HG02885 (cell line): ENCODE measurements around the gene RUFY2.

ENCODE experiments used
- ATAC-seq: cut with Tn5 transposase; IDR thresholded peaks from one replicate; pipeline ENCODE4 v1.9.1; 2021; ENCODE audit warnings: mild to moderate bottlenecking; ENCODE audit not compliant: unreplicated experiment, poor library complexity

Gene RUFY2

GRCh38 chr10:68366600-68366999 is 40.5 kb downstream of the RUFY2 start:
- no peak for ATAC-seq

- no peak for ATAC-seq
Measured at GRCh38 chr10:68365611-68366010, 41.5 kb downstream of the RUFY2 start.

DNA sequence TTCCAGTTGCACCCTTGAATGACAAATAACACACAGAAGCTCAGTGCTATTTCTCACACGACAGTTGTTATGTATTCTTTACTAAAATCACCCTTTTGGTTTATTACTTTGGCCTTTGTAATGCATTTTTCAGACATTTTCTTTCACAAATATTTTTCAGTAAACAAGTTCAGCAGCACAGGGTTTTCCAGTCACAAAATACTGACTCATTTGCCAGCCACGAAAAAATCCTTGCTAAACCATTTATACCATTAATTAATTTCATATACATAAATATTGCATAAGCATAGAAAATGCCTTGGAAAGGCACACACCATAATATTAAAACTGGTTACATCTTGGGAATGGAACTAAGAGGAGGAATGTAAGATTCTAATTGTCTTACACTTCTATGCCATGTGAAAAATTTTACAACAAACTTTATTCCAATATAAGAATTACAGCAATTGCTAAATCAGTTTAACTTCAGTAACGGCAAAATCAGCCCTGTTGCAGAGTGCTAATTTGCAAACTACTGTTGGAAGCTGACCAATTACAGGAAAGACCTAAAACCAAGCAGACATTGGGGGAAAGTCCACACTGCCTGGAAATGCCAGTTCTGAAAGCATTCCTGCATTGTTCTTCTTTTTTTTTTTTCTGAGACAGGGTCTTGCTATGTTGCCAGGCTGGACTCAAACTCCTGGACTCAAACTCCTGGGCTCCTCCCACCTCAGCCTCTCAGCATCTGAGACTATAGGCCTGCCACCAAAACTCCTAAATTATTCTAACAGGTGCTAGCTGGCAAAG is 42.8 kb downstream of the RUFY2 start:
- ATAC-seq = no peak

GRCh38 chr10:68362590-68362989 is 44.5 kb downstream of the RUFY2 start:
- no peak for ATAC-seq

GRCh38 chr10:68359189-68359588 is 47.9 kb downstream of the RUFY2 start:
- no peak for ATAC-seq

DNA sequence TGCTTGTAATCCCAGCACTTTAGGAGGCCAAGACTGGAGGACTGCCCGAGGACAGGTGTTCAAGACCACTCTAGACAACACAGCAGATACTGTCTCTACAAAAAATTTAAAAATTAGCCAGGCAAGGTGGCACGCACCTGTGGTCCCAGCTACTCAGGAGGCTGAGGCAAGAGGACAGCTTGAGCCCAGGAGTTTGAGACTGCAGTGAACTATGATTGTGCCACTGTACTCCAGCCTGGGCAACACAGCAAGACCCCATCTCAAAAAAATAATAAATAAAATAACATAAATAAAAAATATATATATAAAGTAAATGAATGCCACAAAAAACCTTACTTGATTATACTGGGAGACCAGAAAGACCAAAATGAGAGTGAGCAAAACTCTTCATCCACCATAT is 53.5 kb downstream of the RUFY2 start:
- ATAC-seq = no peak

- ATAC-seq = no peak
Measured at GRCh38 chr10:68348265-68348741, 58.8 kb downstream of the RUFY2 start.

- no peak for ATAC-seq
Measured at GRCh38 chr10:68346774-68347173, 60.3 kb downstream of the RUFY2 start.

GRCh38 chr10:68345621-68346020 is 61.5 kb downstream of the RUFY2 start:
- no peak for ATAC-seq

- ATAC-seq = no peak
Measured at GRCh38 chr10:68342909-68343516, 64.1 kb downstream of the RUFY2 start.

DNA sequence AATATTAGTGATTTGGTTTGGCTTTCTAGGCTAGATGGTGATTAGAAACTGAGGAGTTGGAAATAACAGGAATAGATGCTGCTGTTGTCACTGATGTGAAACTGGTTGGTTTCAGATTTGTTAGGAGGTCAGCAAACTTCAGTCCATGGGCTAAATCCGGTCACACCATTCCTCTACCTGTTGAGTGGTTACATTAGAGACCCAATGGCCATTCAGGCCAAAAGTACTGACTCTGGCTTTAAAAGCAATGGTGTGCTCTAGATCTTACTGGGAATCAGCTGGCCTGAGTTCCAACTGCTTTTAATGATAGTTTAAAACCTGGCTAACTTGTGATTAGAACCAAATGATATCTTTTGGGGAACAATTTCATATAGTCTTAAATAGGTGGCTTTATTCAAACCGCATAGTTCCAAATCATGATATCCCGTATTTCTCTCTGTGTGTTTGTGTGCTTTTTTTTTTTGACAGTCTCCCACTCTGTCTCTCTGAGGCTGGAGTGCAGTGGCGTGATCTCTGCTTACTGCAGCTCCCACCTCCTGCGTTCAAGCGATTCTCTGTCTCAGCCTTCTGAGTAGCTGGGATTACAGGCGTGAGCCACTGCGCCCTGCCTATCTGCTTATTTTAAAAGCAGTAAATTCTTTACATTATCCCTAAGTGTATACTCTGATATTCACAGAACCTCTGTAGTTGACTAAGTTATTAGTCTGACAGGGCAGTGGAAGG is 66.6 kb downstream of the RUFY2 start:
- no peak for ATAC-seq

GRCh38 chr10:68336754-68337351 is 70.2 kb downstream of the RUFY2 start:
- ATAC-seq = no peak

- ATAC-seq = no peak
Measured at GRCh38 chr10:68334672-68335467, 72.2 kb downstream of the RUFY2 start.

- ATAC-seq = no peak
Measured at GRCh38 chr10:68333440-68334431, 73.3 kb downstream of the RUFY2 start.

- ATAC-seq = no peak
Measured at GRCh38 chr10:68333058-68333395, 74.0 kb downstream of the RUFY2 start.

GRCh38 chr10:68332259-68333057 is 74.6 kb downstream of the RUFY2 start, which contains the start of gene PBLD:
Gene PBLD, minus strand, starts transcription at chr10:68332928. Its CDS starts 26,084 bp downstream, at chr10:68306844.
- peak; percentile 27 for ATAC-seq

DNA sequence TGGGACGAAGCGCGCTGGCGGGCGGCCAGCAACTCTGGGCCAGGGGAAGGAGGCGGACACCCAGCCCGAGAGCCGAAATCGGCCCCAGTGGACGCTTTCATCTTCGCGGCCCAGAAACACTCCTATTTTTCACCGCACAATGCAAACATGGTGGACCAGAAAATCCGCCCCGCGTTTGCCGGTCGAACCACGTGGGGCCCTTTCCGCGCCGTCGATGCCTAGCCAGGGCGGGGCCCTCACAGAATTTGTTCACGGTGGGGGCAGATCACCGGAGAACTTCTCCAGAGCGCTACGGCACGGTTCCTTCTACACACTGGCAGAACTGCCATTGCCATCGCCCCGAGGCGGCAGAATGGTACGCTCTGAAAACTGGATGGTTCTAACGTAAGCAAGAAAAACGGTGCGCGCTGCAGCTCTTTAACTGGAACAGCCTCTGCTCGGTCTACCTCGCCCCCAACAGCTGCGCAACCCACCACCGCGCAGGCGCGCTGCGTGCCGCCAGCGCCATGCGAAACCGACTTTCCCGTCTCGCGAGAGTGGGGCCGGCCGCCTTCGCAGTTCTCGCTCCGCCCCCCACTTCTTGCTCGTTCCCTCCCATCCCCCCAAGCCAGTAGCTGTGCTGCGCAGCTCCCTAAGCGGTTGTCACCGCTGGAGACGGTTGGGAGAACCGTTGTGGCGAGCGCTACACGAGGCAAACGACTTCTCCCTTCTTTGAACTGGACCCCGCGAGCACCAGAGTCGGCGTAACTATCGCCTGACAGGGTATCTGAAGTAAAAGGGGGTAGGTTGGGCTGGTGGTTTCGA is 75.4 kb downstream of the RUFY2 start, which contains the start of gene HNRNPH3:
HNRNPH3 (plus strand) TSS at position 610 of the 804 bp plus-strand sequence. CDS start 5,158 bp downstream, outside the sequence.
- ATAC-seq = peak; percentile 82
